ENCODE data around the gene ZFAND6.
"Not testable (repeated sequence)": the region's sequence is repeated elsewhere in the genome, so short reads cannot be mapped to it uniquely, and the experiment has no call there.

- TF ChIP-seq CTCF (IDR thresholded peaks at IDR 0.05; ENCODE audit: poor library complexity); EZH2phosphoT487 (IDR thresholded peaks at IDR 0.05; ENCODE audit: low read depth, severe bottlenecking, unreplicated experiment); EZH2 (IDR thresholded peaks at IDR 0.05; ENCODE audit: borderline replicate concordance): not testable (repeated sequence)
These were observed 39.3 kb upstream of the ZFAND6 start for GRCh38 chr15:80020149-80020548.
